Mucosa of descending colon (tissue), 3 donors: ENCODE data around the gene GPR142. TPM values are rescaled to one million over a fixed set of nuclear protein-coding genes. Genes with fewer than 3 reads are reported as not detected.

Experiments used
- ATAC-seq: fragments of 200-7000 bp; cut with Tn5 transposase; one replicate; pipeline ENCODE4 v1.9.1; 2020; ENCODE audit warnings: mild to moderate bottlenecking, moderate library complexity
- DNase-seq, 3 donors: peaks; one replicate each; pipeline ENCODE4 v3.0.0-alpha.2; 2020
- H3K36me3 ChIP-seq: fragments of 200-600 bp; one replicate; pipeline ENCODE4 v1.8.0; 2021; ENCODE audit warnings: low read depth, mild to moderate bottlenecking
- H3K4me1 ChIP-seq: fragments of 200-600 bp; one replicate; pipeline ENCODE4 v1.8.0; 2021; ENCODE audit warnings: low read depth, mild to moderate bottlenecking
- H3K4me3 ChIP-seq: fragments of 200-600 bp; one replicate; pipeline ENCODE4 v1.8.0; 2021; ENCODE audit warnings: mild to moderate bottlenecking
- H3K9me3 ChIP-seq: fragments of 200-600 bp; one replicate; pipeline ENCODE4 v1.8.0; 2021; ENCODE audit warnings: mild to moderate bottlenecking
- intact Hi-C, 2 donors: fragments of 100-400 bp; cut with DNase I in 1 of 2; cut with micrococcal nuclease in 1 of 2; formaldehyde crosslinking; loops; one replicate each; pipeline versions ENCODE4 v1.11.0 to v1.11.1; 2022; cut with DNase I, micrococcal nuclease
- total RNA-seq, 3 donors: library from RNA; stranded (reverse); fragmentation: NEBNext Ultra II Directional in 2 of 3; extraction: Animal tissue kit (Norgen Biotek cat#: 25700) in 2 of 3; gene quantifications; one replicate each; pipeline versions ENCODE4 v1.2.1 to v1.2.4, GENCODE V29; 2021 to 2023
- TF ChIP-seq, protein P1 (sequence below): fragments of 200-600 bp; IDR thresholded peaks from one replicate; pipeline ENCODE4 v1.8.0; 2022; ENCODE audit warnings: antibody characterized with exemption, mild to moderate bottlenecking
- donor health status: DM: no; HTN: no; CAD: no; lungs with moderate emphysema.
- donor health status: DM: no; HTN: no; CAD: no.
- donor health status: DM: no; HTN: yes; CAD: no.

The GPR142 gene
- total RNA-seq, 3 donors from 2014 or later, result 0.17 TPM; not detected in 2

DNA sequence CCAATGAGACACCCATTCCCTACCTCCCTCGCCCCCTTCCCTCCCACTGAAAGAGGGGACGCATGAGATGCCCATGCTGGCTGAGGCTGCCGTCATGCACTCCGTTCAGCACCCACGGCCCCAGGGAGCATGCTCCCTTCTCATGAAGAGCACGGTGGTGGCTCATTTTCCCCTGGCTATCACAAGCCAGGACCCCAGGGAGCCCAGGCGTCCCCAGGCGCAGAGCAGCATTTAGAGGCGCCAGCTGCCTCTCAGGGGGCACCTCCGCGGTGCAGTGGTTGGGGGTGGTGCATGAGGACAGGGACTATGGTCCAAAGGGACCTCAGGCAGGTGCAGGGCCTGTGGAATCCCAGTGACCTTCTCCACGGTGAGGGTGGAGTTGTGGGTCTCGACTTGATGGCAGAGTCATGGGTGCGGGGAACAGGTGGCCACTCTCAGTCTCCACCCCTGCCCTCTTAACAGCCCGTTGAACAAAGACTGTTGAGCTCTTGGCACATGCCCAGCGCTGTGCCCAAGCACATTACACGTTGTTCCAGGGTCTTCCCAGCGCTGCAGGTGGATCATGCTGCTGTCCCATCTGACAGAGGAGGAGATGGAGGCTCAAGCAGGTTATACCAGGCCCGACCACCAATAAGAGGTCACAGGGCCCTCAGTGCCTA lies 27.6 kb upstream of the GPR142 start:
- Histone ChIP-seq H3K4me3 (no peak overlapping the region), H3K4me1 (no peaks in the 10 kb centered on the region), H3K9me3 (no peaks in the 10 kb centered on the region), H3K36me3 (no peaks in the 10 kb centered on the region)
- intact Hi-C loops, result no loop called here
- TF ChIP-seq, protein P1, sequence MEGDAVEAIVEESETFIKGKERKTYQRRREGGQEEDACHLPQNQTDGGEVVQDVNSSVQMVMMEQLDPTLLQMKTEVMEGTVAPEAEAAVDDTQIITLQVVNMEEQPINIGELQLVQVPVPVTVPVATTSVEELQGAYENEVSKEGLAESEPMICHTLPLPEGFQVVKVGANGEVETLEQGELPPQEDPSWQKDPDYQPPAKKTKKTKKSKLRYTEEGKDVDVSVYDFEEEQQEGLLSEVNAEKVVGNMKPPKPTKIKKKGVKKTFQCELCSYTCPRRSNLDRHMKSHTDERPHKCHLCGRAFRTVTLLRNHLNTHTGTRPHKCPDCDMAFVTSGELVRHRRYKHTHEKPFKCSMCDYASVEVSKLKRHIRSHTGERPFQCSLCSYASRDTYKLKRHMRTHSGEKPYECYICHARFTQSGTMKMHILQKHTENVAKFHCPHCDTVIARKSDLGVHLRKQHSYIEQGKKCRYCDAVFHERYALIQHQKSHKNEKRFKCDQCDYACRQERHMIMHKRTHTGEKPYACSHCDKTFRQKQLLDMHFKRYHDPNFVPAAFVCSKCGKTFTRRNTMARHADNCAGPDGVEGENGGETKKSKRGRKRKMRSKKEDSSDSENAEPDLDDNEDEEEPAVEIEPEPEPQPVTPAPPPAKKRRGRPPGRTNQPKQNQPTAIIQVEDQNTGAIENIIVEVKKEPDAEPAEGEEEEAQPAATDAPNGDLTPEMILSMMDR, result no peak
- ATAC-seq, result no peak
- peak in 1 of 3 donors; percentile 19 for DNase-seq

DNA sequence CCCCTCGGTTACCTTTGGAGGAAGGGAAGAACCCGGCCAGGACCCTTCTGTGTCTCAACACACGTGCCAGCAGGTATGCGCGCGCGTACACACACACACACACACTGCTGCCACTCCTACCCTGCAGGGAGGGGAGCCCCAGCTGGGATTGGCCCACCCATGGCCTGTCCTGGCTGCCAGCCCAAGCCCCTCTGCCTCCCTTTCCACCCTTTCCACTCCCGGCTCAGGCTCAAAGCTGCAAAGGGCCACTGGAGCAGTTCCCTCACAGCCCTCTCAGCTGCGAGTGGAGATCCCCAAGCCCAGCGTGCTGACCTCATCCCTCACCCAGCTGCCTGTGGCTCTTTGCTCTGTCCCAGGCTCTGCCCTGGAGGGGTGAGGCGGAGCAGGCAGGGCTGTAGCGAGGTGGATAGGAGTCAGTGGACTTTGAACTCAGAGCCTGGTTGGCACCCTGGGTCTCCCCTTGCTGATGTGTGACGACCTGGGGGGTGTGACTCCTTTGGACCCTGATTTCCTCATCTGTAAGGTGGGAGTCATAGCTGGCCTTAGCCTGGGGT lies 26.8 kb upstream of the GPR142 start:
- TF ChIP-seq, protein P1, result no peak
- Histone ChIP-seq H3K36me3 (no peaks in the 10 kb centered on the region), H3K4me1 (no peaks in the 10 kb centered on the region), H3K4me3 (no peak overlapping the region), H3K9me3 (no peaks in the 10 kb centered on the region)
- DNase-seq (no peak), ATAC-seq (peak; percentile 49)
- intact Hi-C loops, result no loop called here

DNA sequence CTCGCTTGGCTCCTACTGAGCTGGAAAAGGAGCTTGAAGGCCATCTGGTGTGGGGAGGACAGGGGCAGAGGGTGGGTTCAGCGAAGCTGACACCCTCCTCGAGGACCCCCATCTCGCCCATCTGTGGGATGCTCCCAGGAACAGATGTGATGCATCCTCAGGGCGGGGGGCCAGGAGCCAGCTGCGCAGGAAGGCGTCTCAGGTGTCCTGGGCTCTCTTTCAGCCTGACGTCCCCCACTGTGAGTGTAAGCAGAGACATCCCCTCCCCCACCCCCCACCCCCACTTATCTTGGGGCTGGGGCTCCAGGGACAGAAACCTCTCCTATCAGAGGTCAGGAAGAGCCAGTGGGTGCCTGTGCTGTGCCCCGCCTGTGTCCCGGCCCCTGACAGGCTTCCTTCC lies 25.1 kb upstream of the GPR142 start:
- no peak overlapping the region for H3K4me3 ChIP-seq
- no peak for ATAC-seq
- TF ChIP-seq, protein P1, result no peak
- no peaks in the 10 kb centered on the region for H3K9me3 ChIP-seq
- intact Hi-C loops, result no loop called here
- no peaks in the 10 kb centered on the region for H3K36me3 ChIP-seq
- no peaks in the 10 kb centered on the region for H3K4me1 ChIP-seq
- no peak for DNase-seq

DNA sequence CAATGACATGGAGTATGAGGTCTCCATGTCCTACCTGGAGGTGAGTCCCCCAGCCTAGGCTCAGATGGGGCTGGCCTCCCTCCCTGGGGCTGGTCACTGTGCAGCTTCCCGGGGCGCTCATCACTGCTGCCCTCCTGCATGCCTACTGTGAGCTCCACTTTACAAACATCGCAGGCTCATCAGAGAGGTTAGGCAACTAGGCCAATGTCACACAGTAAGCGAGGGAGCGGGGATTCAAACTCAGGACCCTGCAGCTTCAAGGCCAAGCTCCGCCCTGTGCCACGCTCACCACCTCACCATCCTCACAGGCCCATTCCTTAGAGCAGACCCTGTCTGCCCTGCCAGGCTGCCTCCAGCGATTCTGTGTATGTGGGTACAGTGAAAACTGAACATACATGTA lies 24.2 kb upstream of the GPR142 start:
- intact Hi-C loops, result no loop called here
- Histone ChIP-seq H3K4me3 (no peak overlapping the region), H3K36me3 (no peaks in the 10 kb centered on the region), H3K4me1 (no peaks in the 10 kb centered on the region), H3K9me3 (no peaks in the 10 kb centered on the region)
- ATAC-seq (no peak), DNase-seq (no peak)
- TF ChIP-seq, protein P1, result no peak

DNA sequence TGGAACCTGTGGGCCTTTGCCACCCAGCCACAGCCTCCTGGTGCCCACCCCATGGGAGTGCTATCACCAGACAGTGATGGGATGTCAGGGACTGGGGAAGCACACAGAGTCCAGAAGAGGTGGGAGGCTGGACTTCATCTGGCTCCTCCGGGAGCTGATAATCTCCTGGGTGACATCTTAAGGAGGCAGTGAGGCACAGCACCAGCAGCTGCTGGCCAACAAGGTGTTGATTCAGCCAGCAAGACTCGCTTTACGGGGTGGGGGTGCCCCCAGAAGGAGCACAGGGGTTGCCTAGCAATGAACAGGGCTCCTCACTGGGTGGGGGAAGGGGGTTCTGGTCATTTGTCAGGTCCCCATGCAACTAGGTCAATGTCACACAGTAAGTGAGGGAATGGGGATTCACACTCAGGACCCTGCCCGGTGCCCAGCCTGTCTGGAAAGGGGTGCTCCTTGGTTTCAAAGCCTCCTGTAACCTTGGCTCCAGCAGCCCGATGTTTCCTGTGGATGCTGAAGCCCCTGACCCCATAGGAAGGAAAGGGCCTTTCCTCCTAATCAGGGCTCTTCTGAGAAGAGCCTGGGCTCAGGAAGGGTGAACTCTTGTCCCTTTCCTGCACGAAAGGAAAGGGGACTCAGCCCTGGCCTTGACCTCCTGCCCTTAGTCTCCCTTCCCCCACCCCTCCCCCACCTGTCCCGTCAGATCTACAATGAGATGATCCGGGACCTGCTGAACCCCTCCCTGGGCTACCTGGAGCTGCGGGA lies 23.6 kb upstream of the GPR142 start:
- Histone ChIP-seq H3K9me3 (no peaks in the 10 kb centered on the region), H3K4me1 (no peaks in the 10 kb centered on the region), H3K4me3 (no peak overlapping the region), H3K36me3 (no peaks in the 10 kb centered on the region)
- DNase-seq, result no peak
- intact Hi-C loops, result no loop called here
- TF ChIP-seq, protein P1, result no peak
- no peak for ATAC-seq
